ENCODE data around the gene ETV6.

Gene ETV6

GRCh38 chr12:11717519-11717961 is 68.1 kb downstream of the ETV6 start:
- H3K27ac ChIP-seq: no peak overlapping the region
- TF ChIP-seq ZFX (IDR thresholded peaks at IDR 0.05; ENCODE audit: borderline replicate concordance): no peak
- no peak for TF ChIP-seq CTCF (IDR thresholded peaks at IDR 0.05)

- TF ChIP-seq ZFX (IDR thresholded peaks at IDR 0.05; ENCODE audit: borderline replicate concordance) (no peak), CTCF (IDR thresholded peaks at IDR 0.05) (no peak)
- H3K27ac ChIP-seq: no peak overlapping the region
These were observed 68.6 kb downstream of the ETV6 start for GRCh38 chr12:11718105-11718504.

GRCh38 chr12:11718768-11719253 is 69.3 kb downstream of the ETV6 start:
- TF ChIP-seq ZFX (IDR thresholded peaks at IDR 0.05; ENCODE audit: borderline replicate concordance) (no peak), CTCF (IDR thresholded peaks at IDR 0.05) (no peak)

GRCh38 chr12:11719678-11720099 is 70.2 kb downstream of the ETV6 start:
- no peak for TF ChIP-seq ZFX (IDR thresholded peaks at IDR 0.05; ENCODE audit: borderline replicate concordance)
- no peak for TF ChIP-seq CTCF (IDR thresholded peaks at IDR 0.05)
- H3K27ac ChIP-seq: no peak overlapping the region

More at GRCh38 chr12:11718768-11719253, 69.3 kb downstream of the ETV6 start:
- H3K27ac ChIP-seq: no peak overlapping the region

- TF ChIP-seq ZFX (IDR thresholded peaks at IDR 0.05; ENCODE audit: borderline replicate concordance): no peak
- TF ChIP-seq CTCF (IDR thresholded peaks at IDR 0.05): no peak
- no peak overlapping the region for H3K27ac ChIP-seq
These were observed 72.6 kb downstream of the ETV6 start for GRCh38 chr12:11722071-11722470.

- no peak for TF ChIP-seq CTCF (IDR thresholded peaks at IDR 0.05)
- TF ChIP-seq ZFX (IDR thresholded peaks at IDR 0.05; ENCODE audit: borderline replicate concordance): no peak
- H3K27ac ChIP-seq: no peak overlapping the region
These were observed 73.2 kb downstream of the ETV6 start for GRCh38 chr12:11722578-11723138.

GRCh38 chr12:11723993-11724392 is 74.5 kb downstream of the ETV6 start:
- TF ChIP-seq CTCF (IDR thresholded peaks at IDR 0.05) (no peak), ZFX (IDR thresholded peaks at IDR 0.05; ENCODE audit: borderline replicate concordance) (no peak)
- no peak overlapping the region for H3K27ac ChIP-seq
